Measurements from ENCODE around the gene PTPN12.

The PTPN12 gene

DNA sequence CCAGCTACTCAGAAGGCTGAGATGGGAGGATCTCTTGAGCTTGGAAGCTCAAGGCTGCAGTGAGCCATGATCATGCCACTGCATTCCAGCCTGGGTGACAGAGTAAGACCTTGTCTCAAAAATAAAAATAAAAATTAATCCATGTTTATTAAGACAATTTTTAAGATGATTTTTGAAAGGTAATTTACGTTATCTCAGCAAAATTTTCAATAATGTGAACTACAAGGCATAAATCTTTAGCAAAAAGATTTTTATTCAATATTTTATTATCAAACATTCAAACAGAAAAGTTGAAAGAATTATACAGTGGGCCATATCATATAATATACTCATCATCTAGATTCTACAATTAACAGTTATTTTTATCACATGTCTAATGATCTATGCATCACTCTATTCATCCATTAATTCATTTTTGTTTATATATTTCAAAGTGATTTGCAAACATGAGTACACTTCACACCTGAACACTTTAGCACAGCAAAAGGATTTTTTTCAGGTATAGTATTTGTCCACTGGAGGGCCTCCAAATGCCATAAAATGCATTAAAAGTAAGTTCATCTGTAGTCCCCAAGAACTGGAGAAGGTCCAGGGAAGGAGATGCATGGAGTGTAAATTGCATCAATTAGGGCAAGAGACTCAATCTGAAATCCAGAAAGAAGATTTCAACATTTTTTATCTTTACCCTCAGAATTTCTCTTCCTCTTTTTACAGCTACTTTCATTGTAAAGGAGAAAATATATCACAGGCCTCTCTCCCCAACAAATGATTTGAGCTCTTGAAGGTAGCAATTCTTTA lies 120.5 kb downstream of the PTPN12 start:
- DNase-seq (ENCODE audit: low read depth in 2 of 2, low spot score in 1 of 2): no peak

- no peak for DNase-seq (ENCODE audit: low read depth in 2 of 2, low spot score in 1 of 2)
These were observed 121.8 kb downstream of the PTPN12 start for GRCh38 chr7:77658928-77659327.

GRCh38 chr7:77661816-77662215 lies 124.7 kb downstream of the PTPN12 start:
- DNase-seq (ENCODE audit: low read depth in 2 of 2, low spot score in 1 of 2): no peak

- DNase-seq (ENCODE audit: low read depth in 2 of 2, low spot score in 1 of 2): no peak
These were observed 125.8 kb downstream of the PTPN12 start for GRCh38 chr7:77662869-77663268.

- DNase-seq (ENCODE audit: low read depth in 2 of 2, low spot score in 1 of 2): no peak
These were observed 127.6 kb downstream of the PTPN12 start for GRCh38 chr7:77664715-77665114.

DNA sequence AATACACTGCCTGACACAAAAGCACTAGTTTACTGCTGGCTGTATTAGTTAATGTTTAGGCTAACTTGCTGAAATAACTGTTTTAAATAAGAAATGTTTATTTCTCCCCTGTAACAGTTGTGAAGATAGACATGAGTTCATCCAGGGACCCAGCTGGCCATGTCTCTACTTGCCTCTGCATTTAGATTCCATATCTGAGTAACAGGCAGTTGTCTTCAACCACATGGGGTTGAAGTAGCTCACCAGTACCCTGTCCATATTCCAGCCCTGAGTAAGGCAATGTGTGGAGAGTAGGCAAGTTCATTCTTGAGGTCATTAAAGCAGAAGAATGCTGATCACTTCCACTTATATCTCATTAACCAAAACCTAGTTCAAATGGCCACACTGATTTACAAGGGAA lies 128.1 kb downstream of the PTPN12 start:
- no peak for DNase-seq (ENCODE audit: low read depth in 2 of 2, low spot score in 1 of 2)

DNA sequence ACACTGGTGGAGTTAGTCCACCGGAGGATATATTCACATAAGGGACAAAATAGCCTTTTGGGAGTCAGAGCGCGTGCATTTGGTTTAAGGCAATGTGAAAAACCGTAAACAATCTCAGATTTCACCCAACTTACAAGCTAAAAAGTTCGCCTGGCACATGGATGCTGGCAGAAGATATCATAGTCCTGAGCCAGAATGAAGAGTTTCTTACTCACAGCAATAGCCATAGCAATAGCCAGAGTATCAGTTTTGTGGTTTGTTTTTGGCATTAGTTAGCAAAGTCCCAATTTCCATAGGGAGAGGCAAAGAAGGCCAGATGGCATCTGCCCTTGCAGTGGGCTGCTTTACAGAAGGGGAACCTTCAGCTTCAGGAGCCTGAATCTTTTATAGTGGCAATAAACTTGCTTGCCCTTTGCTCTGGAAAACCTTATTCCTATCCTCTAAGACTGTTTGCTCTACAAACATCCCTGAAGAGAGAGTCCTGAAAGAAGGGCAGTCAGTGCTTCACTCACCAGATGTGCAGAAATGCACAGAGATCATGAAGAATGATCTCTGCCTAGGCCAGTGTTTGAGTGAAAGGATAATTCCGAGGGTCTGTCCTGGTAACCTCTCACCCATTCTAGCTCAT lies 130.5 kb downstream of the PTPN12 start:
- no peak for DNase-seq (ENCODE audit: low read depth in 2 of 2, low spot score in 1 of 2)

GRCh38 chr7:77674878-77675277 lies 137.8 kb downstream of the PTPN12 start:
- DNase-seq (ENCODE audit: low read depth in 2 of 2, low spot score in 1 of 2): no peak

DNA sequence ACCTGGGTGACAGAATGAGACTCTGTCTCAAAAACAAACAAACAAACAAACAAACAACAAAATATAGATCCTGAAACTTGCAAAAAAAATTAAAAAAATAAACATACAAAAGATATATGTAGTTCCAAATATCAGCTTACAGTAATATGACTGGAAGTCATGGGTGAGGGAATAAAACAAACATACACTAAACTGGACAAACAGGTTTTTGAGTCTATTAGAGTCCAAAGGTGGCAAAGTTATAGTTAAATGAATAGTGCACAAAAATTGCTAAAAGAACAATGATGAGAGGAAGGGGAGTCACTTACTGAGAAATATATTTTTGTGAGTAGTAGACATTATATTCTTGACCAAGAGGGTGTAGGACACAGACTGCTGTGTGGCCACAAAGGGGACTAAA lies 142.5 kb downstream of the PTPN12 start:
- no peak for DNase-seq (ENCODE audit: low read depth in 2 of 2, low spot score in 1 of 2)

GRCh38 chr7:77680266-77680665 lies 143.2 kb downstream of the PTPN12 start:
- no peak for DNase-seq (ENCODE audit: low read depth in 2 of 2, low spot score in 1 of 2)

DNA sequence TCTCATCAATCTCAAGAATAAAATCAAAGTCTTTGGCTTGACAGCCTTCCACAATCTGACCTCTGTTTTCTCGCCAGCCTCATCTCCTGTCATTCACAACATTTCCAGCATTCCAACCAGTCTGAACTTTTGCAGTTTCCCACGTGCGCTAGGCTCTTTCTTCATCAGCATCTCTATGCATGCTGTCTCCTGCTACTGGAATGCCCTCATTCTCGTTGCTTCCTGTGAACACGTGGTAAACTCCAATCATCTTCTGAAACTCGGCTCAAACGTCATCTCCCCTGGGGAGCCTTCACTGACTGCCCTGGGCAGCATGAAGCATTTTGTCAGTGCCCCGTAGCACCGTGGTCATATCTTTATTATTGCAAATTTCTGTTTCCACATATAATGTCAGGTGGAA lies 146.9 kb downstream of the PTPN12 start:
- no peak for DNase-seq (ENCODE audit: low read depth in 2 of 2, low spot score in 1 of 2)

- DNase-seq (ENCODE audit: low read depth in 2 of 2, low spot score in 1 of 2): no peak
These were observed 148.1 kb downstream of the PTPN12 start for GRCh38 chr7:77685233-77685632.

GRCh38 chr7:77687100-77687746 lies 150.1 kb downstream of the PTPN12 start:
- DNase-seq (ENCODE audit: low read depth in 2 of 2, low spot score in 1 of 2): no peak

DNA sequence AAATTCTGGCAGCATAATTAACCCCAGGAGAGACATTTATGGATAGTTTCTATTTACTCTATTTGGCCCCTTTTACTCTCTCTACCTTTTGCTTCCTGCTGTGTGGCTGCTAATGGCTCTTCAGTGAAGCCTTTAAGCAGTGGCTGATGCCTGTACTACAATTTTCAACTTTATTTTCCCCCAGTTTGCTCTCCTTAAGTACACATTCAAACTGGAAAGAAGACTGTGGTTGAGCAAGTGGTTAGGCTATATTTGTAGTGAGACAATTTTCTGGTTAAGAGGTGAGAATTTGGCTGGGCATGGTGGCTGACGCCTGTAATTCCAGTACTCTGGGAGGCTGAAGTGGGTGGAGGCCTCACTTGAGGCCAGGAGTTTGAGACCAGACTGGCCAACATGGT lies 150.7 kb downstream of the PTPN12 start:
- no peak for DNase-seq (ENCODE audit: low read depth in 2 of 2, low spot score in 1 of 2)

Measured in stimulated activated CD8-positive, alpha-beta memory T cell treated with anti-CD3 and anti-CD28 coated beads, Interleukin-4, amount 100 ng/mL, for 4 hours (primary cell).